ENCODE measurements around the gene GDF3. TPM values are rescaled to one million over a fixed set of nuclear protein-coding genes. Genes with fewer than 3 reads are reported as not detected.

Gene GDF3
- total RNA-seq, 2 donors from 2014 or later = not detected

GRCh38 chr12:7666595-7666994 lies 29.0 kb downstream of the GDF3 start:
- Histone ChIP-seq H3K9me3 (no peaks in the 10 kb centered on the region), H3K27ac (no peak overlapping the region), H3K4me3 (no peak overlapping the region), H3K4me1 (no peaks in the 10 kb centered on the region), H3K36me3 (no peaks in the 10 kb centered on the region), H3K27me3 (no peaks in the 10 kb centered on the region)
- DNase-seq (ENCODE audit: low spot score) = no peak
- TF ChIP-seq CTCF (IDR thresholded peaks at IDR 0.05) = no peak

- Histone ChIP-seq H3K9me3 (no peaks in the 10 kb centered on the region), H3K36me3 (no peaks in the 10 kb centered on the region), H3K4me3 (no peak overlapping the region), H3K4me1 (no peaks in the 10 kb centered on the region), H3K27me3 (no peaks in the 10 kb centered on the region), H3K27ac (no peak overlapping the region)
- TF ChIP-seq CTCF (IDR thresholded peaks at IDR 0.05) = no peak
- DNase-seq (ENCODE audit: low spot score) = no peak
Measured at GRCh38 chr12:7661741-7662140, 33.8 kb downstream of the GDF3 start.

GRCh38 chr12:7656121-7656520 lies 39.5 kb downstream of the GDF3 start:
- no peak overlapping the region for H3K4me3 ChIP-seq
- no peaks in the 10 kb centered on the region for H3K9me3 ChIP-seq
- TF ChIP-seq CTCF (IDR thresholded peaks at IDR 0.05) = no peak
- H3K36me3 ChIP-seq = no peaks in the 10 kb centered on the region
- H3K27ac ChIP-seq = no peak overlapping the region
- no peaks in the 10 kb centered on the region for H3K4me1 ChIP-seq
- no peak for DNase-seq (ENCODE audit: low spot score)
- H3K27me3 ChIP-seq = no peaks in the 10 kb centered on the region

- Histone ChIP-seq H3K4me1 (no peaks in the 10 kb centered on the region), H3K36me3 (no peaks in the 10 kb centered on the region), H3K27me3 (no peaks in the 10 kb centered on the region), H3K9me3 (no peaks in the 10 kb centered on the region), H3K27ac (no peak overlapping the region), H3K4me3 (no peak overlapping the region)
- no peak for TF ChIP-seq CTCF (IDR thresholded peaks at IDR 0.05)
- no peak for DNase-seq (ENCODE audit: low spot score)
Measured at GRCh38 chr12:7650091-7650490, 45.5 kb downstream of the GDF3 start.

- Histone ChIP-seq H3K27me3 (no peaks in the 10 kb centered on the region), H3K36me3 (no peaks in the 10 kb centered on the region), H3K4me3 (no peak overlapping the region), H3K9me3 (no peaks in the 10 kb centered on the region), H3K27ac (no peak overlapping the region), H3K4me1 (no peaks in the 10 kb centered on the region)
- no peak for TF ChIP-seq CTCF (IDR thresholded peaks at IDR 0.05)
- DNase-seq (ENCODE audit: low spot score) = no peak
Measured at GRCh38 chr12:7647071-7647470, 48.5 kb downstream of the GDF3 start.

- Histone ChIP-seq H3K27ac (no peak overlapping the region), H3K4me3 (no peak overlapping the region), H3K36me3 (no peaks in the 10 kb centered on the region), H3K27me3 (no peaks in the 10 kb centered on the region), H3K9me3 (no peaks in the 10 kb centered on the region), H3K4me1 (no peaks in the 10 kb centered on the region)
- TF ChIP-seq CTCF (IDR thresholded peaks at IDR 0.05) = no peak
- DNase-seq (ENCODE audit: low spot score) = no peak
Measured at GRCh38 chr12:7646178-7646475, 49.4 kb downstream of the GDF3 start.

Measured in right atrium auricular region (tissue), 2 donors.